ENCODE data around the gene FLVCR2.

DNA sequence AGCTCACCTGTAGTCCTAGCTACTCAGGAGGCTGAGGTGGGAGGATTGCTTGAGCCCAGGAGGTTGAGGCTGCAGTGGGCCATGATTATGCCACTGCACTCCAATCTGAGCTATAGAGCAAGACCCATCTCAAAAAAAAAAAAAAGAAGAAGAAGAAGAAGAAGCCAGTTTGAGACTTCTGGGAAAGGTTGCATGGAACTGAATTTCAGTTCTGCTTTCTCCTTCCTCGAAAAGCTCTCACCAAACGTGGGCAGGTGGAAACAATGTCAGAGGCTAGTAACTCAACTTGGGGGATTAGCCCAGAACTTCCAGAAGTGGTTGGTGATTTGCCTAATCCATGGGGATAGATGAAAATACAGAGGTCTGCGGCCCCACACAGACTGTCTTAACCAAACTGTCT is 18.7 kb downstream of the FLVCR2 start:
- TF ChIP-seq, protein P1, sequence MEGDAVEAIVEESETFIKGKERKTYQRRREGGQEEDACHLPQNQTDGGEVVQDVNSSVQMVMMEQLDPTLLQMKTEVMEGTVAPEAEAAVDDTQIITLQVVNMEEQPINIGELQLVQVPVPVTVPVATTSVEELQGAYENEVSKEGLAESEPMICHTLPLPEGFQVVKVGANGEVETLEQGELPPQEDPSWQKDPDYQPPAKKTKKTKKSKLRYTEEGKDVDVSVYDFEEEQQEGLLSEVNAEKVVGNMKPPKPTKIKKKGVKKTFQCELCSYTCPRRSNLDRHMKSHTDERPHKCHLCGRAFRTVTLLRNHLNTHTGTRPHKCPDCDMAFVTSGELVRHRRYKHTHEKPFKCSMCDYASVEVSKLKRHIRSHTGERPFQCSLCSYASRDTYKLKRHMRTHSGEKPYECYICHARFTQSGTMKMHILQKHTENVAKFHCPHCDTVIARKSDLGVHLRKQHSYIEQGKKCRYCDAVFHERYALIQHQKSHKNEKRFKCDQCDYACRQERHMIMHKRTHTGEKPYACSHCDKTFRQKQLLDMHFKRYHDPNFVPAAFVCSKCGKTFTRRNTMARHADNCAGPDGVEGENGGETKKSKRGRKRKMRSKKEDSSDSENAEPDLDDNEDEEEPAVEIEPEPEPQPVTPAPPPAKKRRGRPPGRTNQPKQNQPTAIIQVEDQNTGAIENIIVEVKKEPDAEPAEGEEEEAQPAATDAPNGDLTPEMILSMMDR (IDR thresholded peaks at IDR 0.05): no peak
- no peak for TF ChIP-seq POLR2A (IDR thresholded peaks at IDR 0.05)
